Hematopoietic multipotent progenitor cell (in vitro differentiated cells): ENCODE results near the gene TMEM63A. TPM values are rescaled to one million over a fixed set of nuclear protein-coding genes. Genes with fewer than 3 reads are reported as not detected.

Experiments
- DNase-seq, 3 donors: peaks; one replicate each; pipeline ENCODE4 v3.0.0-alpha.2; 2011 to 2015; ENCODE audit warnings: low read depth in 2 of 3, low spot score in 2 of 3
- total RNA-seq: library from RNA; depleted of rRNA; stranded (reverse); fragments of >200 nt; gene quantifications from one replicate; pipeline ENCODE4 v1.2.3, GENCODE V29; 2012

The TMEM63A gene
- total RNA-seq, 1 donor: 70.0 TPM

DNA sequence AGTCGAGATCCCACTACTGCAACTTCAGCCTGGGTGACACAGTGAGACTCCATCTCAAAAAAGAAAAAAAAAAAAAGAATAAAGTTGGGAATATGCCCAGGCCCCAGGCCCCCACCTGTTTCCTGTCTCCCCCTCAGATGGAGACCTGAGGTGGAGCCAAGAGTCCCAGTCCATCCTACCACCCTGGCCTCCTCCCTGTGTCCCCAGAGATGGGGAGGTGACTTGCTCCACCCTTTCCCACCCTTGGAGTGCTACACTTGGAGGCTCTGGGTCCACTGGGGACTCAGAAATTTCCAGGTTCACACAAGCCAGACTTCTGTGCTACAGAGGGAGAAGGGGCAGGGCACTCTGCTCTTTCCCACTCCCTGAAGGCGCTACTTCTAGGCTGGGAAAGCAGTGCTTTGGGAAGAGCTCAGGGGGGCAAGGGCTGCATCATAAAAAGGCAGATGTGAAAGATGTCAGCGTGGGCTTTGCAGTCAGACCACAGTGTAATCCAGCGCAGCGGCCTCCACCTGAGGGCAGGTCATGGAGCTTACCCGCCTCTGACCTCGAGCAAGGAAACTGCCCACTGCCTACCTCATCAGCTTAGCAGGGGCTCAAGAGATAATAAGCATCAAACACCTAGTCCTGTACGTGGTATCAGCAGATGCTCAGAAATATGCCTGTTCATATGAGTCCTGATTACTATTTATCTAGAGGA is 13.4 kb downstream of the TMEM63A start:
- DNase-seq: no peak

DNA sequence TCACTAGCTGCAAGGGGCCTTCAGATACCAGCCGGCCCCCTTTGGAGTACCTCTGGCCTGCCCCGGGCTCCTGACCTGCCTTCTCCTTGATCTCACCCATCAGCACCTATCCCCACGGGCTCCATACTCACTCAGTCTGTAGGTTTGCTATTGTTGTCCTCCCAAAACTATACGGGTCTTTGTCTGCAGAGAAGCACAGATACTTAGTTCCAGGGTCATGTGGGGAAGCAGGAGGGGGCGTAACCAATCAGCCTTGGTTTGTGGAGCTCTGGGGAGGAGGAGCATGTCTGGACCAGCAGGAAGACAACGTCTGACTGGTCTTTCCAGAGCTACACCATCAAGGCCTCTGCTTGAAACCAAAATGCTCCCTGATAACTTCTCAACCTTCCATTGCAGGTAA is 15.2 kb downstream of the TMEM63A start:
- no peak for DNase-seq

DNA sequence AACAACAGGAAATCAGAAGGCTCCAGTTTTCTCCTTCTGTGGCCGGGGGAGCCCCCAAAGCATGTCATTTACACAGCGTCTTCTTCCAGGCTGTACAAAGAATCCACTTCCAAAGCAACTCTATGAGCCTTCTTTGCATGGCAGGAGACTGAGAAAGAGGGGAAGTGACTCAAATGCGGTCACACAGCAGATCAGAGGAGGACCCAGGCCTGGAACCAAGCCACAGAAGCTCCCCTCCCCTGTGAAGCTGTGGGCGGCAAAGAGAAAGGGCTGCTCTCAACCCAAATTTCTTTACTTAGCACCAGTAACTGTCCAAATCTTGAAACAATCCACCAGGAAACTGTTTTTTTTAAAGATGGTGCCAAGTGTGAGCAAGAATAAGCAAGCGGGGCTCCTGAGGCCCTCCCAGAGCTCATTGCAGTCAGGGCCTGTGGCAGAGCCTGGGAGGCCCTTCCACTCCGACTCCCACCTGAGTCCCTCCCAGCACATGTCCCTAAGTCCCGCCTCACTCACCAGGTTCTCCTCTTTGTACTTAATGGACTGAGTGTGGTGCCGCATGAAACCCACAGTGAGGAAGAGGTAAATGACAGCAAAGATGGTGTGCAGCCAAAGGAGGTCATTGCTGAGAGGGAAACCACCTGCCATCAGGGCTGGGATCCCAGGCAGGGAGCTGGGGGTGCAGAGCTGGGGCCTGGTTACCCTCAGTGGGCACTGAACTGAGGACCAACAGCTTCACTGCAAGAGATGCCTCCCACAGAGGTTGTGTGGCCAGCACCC is 15.9 kb downstream of the TMEM63A start:
- DNase-seq: peak in 2 of 3 donors; percentile 86 to 90

GRCh38 chr1:225865514-225865913 is 16.7 kb downstream of the TMEM63A start:
- DNase-seq: no peak

DNA sequence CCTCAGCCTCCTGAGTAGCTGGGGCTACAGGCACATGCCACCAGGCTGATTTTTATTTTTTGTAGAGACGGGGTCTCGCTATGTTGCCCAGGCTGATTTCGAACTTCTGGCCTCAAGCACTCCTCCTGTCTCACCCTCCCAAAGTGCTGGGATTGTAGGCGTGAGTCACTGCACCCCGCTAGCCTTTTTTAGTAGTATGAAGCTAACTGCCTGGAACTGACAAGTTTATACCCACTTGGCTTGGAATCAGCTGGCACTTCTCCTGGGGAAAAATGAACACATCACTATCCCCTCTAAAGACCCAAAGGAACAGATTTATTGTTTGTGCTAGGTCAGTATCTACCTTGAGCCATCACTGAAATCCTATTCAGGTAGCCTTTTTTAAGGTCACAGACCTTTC is 19.0 kb downstream of the TMEM63A start:
- no peak for DNase-seq

- no peak for DNase-seq
Observed at GRCh38 chr1:225862581-225862950, 19.6 kb downstream of the TMEM63A start.

DNA sequence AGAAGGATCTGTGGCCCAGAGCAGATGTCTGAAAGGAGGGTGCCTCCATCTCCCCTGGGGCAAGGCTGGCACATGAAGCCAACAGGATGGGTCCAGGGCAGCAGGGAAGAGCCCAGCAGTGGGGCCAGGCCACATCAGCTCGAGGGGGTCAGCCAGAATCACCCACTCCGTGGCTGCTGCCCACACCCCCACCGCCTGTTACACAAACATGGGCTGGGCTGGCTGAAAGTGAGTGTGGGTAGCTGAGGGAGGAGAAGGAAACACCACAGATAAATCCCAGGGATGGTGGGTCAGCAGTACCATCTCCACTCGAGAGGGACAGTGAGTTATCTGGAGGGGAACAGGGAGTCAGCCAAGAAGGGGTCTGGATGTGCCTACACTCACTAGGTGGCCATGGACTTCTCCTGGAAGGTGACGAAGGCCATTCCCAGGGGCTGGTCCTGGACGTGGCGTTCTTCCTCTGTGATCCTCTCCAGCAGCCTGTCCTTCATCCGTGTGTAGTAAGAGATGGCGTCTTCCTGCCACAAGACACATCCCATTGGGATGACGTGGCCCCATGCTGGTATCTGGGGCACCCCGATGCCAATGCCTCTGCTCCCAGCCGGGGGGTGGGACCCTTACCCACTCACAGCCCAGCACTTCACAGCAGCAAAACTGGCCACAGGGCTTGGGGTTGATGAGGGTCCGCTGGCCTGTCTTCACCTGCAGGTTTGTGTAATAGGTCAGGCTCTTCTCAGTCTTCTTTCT is 20.2 kb downstream of the TMEM63A start:
- no peak for DNase-seq

GRCh38 chr1:225860876-225861441 is 21.2 kb downstream of the TMEM63A start:
- DNase-seq: no peak

DNA sequence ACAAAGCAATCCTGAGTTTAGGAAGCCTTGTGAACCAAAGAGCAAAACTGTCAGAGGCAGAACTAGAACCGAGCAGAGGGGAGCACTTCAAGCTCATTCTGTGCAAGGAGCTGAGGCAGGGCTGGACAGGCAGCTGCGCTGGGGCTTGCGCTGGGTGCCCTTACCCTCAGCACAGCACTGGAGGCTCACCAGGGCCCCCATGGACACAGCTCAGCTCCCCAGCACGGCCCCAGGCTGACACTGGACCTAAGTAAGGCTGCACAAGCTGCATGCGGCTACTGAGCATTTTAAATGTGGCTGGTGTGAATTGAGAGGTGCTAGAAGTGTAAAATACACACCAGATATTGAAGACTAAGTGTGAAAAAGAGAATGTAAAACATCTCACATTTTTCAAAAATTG is 22.1 kb downstream of the TMEM63A start:
- DNase-seq: no peak

- DNase-seq: no peak
Observed at GRCh38 chr1:225859151-225859550, 23.0 kb downstream of the TMEM63A start.

DNA sequence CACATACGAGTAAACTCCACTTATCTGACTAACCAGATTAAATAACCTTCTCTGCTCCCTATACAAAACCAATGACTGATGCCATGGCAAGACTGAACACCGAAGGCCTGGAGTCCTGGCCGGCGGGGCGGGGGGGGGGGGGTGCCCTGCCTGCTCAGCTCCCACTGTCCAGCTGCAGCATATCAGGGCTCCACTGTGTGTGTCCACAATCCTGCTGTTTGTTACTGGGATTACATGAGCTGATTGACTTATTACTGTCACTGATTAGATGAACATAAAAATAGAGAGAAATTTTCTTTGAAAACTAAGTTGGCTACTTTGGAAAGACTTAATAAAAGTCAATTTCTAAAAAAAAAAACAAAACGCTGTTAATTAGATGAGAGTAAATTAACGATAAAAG is 24.9 kb downstream of the TMEM63A start:
- no peak for DNase-seq

DNA sequence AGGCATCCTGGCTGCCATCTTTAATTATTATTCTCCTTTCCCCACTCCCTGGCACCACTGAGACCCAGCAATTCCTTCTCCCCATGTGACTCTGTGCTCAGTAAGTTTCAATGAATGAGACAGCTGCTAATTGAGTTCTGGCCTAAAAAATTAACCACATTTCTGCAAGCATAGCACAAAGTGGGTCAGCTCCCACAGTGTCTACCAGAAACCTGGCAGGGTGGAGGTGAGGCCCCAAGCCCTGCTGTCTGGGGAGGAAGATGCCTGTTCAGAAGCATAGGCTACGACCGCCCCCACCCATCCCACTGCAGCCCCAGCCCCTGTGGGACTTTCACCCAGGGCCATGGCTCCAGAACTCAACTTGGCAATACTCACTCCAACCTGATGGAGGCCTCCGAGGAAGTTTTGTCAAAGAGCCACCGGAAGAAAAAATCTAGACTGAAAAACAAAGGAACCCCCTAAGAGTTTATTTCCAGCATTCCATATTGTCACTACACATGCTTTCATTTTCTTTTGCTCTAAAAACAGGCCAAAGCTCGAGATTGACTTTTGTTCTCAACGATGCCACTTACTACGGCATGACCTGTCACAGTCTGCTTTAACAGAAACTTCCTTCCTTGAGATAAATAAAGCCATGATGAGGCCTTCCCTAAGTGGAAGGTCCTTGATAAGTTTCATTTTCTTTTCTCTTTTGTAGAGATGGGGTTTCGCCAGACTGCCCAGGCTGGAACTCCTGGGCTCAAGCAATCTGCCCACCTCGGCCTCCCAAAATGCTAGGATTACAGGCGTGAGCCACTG is 26.5 kb downstream of the TMEM63A start:
- DNase-seq: peak in 1 of 3 donors; percentile 40

GRCh38 chr1:225853441-225853840 is 28.7 kb downstream of the TMEM63A start:
- no peak for DNase-seq

DNA sequence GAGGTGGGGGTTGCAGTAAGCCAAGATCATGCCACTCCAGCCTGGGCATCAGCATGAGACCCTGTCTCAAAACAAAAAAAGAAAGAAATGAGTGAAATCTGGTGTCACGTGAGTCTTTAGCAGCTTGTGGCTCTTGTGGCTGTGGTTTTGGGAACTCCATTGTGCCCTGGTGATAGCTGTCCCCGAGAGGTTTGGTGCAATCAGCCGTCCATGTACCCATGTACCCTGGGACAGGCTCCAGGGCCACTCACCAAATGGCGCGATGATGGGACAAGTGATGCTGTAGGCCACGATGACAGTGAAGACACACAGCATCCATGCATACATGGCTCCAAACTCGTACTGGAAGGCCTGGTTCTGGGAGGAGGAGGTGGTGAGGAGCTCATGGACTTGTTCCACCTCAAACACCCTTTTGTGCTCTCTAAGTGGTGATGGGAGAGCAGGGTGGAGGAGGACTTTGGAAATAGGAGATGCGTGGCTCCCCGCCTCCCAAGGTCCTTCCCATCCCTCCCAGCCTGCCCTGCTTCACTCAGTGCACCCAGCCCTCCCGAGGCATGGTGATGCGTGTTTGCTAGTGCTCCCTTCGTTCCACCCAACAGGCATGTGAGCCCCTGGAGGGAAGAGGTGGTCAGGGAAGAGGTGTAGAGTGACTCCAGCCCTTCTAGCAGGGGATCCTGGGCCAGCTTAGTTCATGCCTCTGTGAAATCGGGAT is 29.6 kb downstream of the TMEM63A start:
- DNase-seq: no peak

- no peak for DNase-seq
Observed at GRCh38 chr1:225851805-225852204, 30.4 kb downstream of the TMEM63A start.

DNA sequence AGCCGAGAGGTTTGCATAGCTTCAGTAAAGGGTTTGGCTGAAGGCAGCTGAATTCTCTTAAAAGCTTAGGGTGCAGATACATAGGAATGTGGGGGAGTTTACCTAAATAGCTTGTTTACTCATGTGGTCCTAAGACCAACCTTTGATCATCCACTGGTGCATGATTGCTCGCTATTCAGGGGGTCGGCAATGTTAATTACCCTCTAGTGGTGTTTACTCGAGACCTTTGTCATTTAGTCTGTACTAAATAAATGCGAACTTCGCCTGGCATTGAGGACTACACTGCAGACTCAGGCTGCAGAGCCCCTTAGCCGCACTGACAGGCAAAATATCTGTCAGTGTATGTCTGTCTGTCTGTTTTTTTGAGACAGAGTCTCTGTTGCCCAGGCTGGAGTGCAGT is 31.8 kb downstream of the TMEM63A start:
- DNase-seq: no peak

GRCh38 chr1:225849925-225850324 is 32.3 kb downstream of the TMEM63A start:
- DNase-seq: peak in 1 of 3 donors; percentile 40

DNA sequence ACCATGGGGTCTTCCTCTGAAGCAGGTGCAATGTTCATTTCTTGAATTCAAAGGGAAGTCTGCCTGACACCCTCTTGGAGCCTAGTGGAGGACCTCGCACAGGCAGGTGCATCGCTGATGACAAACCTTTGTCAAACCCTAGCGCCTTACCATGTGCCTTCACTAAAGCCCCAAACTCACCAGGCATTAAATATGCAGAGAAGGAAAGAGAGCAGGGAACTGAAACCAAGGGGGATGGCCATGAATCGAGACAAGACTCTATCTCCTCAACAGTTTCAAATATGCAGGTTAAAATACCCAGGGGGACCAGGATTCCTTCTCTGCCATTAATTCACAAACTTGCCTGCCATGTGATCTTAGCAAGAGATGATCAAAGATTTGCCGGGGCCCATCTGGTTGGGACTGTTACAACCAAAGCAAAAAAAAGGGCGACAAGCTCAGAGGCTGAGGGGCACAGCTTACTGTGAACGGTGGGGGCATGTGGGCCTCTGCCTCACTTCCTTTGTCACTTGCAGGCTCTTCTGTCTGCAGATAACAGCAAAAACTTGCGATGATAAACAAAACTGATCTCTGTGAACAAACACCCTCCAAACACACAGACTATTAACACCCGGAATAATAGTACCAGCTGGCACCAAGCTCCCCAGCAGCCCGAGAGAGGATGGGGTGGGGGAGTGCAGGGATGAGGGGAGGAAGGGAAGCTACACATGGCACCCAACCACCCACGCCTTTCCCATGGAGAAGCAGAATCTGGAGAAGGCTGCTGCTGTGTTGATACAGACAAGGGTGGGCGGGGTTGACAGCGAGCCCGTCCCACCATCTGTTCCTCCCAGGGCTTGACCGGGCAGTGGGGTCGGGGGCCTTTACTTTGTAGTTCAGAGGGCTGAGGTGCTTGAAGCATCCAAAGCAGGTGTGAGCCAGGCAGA is 33.9 kb downstream of the TMEM63A start:
- DNase-seq: no peak

GRCh38 chr1:225847610-225848009 is 34.6 kb downstream of the TMEM63A start:
- no peak for DNase-seq
